Measurements from ENCODE around the gene RRP15. TPM values are rescaled to one million over a fixed set of nuclear protein-coding genes. Genes with fewer than 3 reads are reported as not detected.

Gene RRP15
- total RNA-seq, 1 experiment from 2014 or later: 25.5 TPM

- ATAC-seq (no peak), DNase-seq (ENCODE audit: low read depth, low spot score) (no peak)
- RAD21 ChIA-PET (ENCODE audit: low non-redundant PET in 1 of 2, low total read pairs in 2 of 2, uncharacterized antibody in 2 of 2, unreplicated experiment in 2 of 2): no interaction called here
- POLR2A ChIA-PET: no interaction called here
- Histone ChIP-seq H3K36me3 (ENCODE audit: control insufficient read depth in 1 of 2, insufficient read depth in 2 of 2, low read length in 2 of 2) (no peaks in the 10 kb centered on the region), H3K27ac (ENCODE audit: low read depth, low read length) (no peak overlapping the region), H3K4me3 (replicated peaks in 1 of 2; ENCODE audit: low read depth in 1 of 2, low read length in 2 of 2) (no peak overlapping the region), H3K4me1 (ENCODE audit: control insufficient read depth in 1 of 2, insufficient read depth in 2 of 2, low read length in 2 of 2) (peaks cover 0 to 8% of the 10 kb centered on the region in 2 experiments; a peak in 2 of 4 replicates), H4K20me1 (ENCODE audit: insufficient read depth) (no peaks in the 10 kb centered on the region), H2AFZ (ENCODE audit: low read depth, low read length, poor library complexity, severe bottlenecking) (no peak overlapping the region), H3K27me3 (ENCODE audit: insufficient read depth, low read length) (no peaks in the 10 kb centered on the region), H3K9me3 (ENCODE audit: control insufficient read depth in 1 of 2, insufficient read depth in 1 of 2, low read depth in 1 of 2, low read length in 2 of 2) (no peaks in the 10 kb centered on the region), H3K4me2 (ENCODE audit: low read length) (no peak overlapping the region), H3K9me2 (ENCODE audit: insufficient read depth) (no peaks in the 10 kb centered on the region), H3K9ac (ENCODE audit: low read length) (no peak overlapping the region), H3K79me2 (ENCODE audit: insufficient read depth, low read length) (no peaks in the 10 kb centered on the region)
- TF ChIP-seq CBX3 (IDR thresholded peaks at IDR 0.05; ENCODE audit: low read depth) (no peak), EZH2phosphoT487 (IDR thresholded peaks at IDR 0.05; ENCODE audit: borderline replicate concordance) (no peak), SP1 (IDR thresholded peaks at IDR 0.05; ENCODE audit: low read depth) (no peak), ZBTB33 (IDR thresholded peaks at IDR 0.05; ENCODE audit: extremely low read depth, insufficient replicate concordance, low read length) (no peak), ZFX (IDR thresholded peaks at IDR 0.05) (no peak), RAD21 (IDR thresholded peaks at IDR 0.05; ENCODE audit: low read depth) (no peak), FOSL1 (IDR thresholded peaks at IDR 0.05; ENCODE audit: low read depth) (no peak), YY1 (IDR thresholded peaks at IDR 0.05; ENCODE audit: extremely low read depth, insufficient replicate concordance, low read depth, low read length) (no peak), SRF (IDR thresholded peaks at IDR 0.05; ENCODE audit: low read depth) (no peak), MAX (IDR thresholded peaks at IDR 0.05) (no peak), POLR2AphosphoS5 (IDR thresholded peaks at IDR 0.05; ENCODE audit: low read depth, low read length) (no peak), POLR2A (IDR thresholded peaks at IDR 0.05; ENCODE audit: borderline replicate concordance, extremely low read depth, insufficient read depth, insufficient read length) (no peak), ATF3 (IDR thresholded peaks at IDR 0.05) (no peak), CEBPB (IDR thresholded peaks at IDR 0.05; ENCODE audit: low read depth) (no peak), ELF1 (IDR thresholded peaks at IDR 0.05; ENCODE audit: borderline replicate concordance, low read depth) (no peak), EGR1 (IDR thresholded peaks at IDR 0.05; ENCODE audit: low read depth) (no peak), ZNF274 (IDR thresholded peaks at IDR 0.05; ENCODE audit: low read depth, low read length) (no peak), SIN3A (IDR thresholded peaks at IDR 0.05; ENCODE audit: low read depth) (no peak), EZH2 (IDR thresholded peaks at IDR 0.05) (no peak)
- intact Hi-C loops (cut with micrococcal nuclease): no loop called here
- BruUV-seq (replicated peaks): no TSS peak
- CTCF ChIA-PET: no interaction called here
Observed at GRCh38 chr1:218347336-218347722, 62.2 kb downstream of the RRP15 start.
